CD4-positive, alpha-beta memory T cell (primary cell): Measurements from ENCODE around the gene IER2. TPM values are rescaled to one million over a fixed set of nuclear protein-coding genes. Genes with fewer than 3 reads are reported as not detected.
"Not testable (repeated sequence)": the region's sequence is repeated elsewhere in the genome, so short reads cannot be mapped to it uniquely, and the experiment has no call there.

Experiments
- CTCF ChIA-PET: fragments of 350-600 bp; sonication (Branson Sonifier 250); formaldehyde crosslinking; loops from one replicate; lab custom pipeline; 2021; ENCODE audit warnings: inconsistent platforms; ENCODE audit not compliant: partially characterized antibody; lab: Charles Lee
- POLR2A ChIA-PET: fragments of 350-600 bp; sonication (Branson Sonifier 250); formaldehyde crosslinking; loops from one replicate; lab custom pipeline; 2021; ENCODE audit not compliant: partially characterized antibody; lab: Charles Lee
- DNase-seq, 5 donors: peaks; one replicate each; pipeline versions ENCODE4 v3.0.0 to v3.0.0-alpha.2; 2020 to 2022; ENCODE audit warnings: mixed read lengths in 1 of 5
- H3K27ac ChIP-seq: one replicate; pipeline ENCODE4 v1.7.0; 2013; ENCODE audit warnings: low read depth, low read length
- H3K27me3 ChIP-seq: 2 replicates; pipeline ENCODE4 v1.7.0; 2013; ENCODE audit warnings: mild to moderate bottlenecking, low read length, moderate library complexity; ENCODE audit not compliant: insufficient read depth
- H3K36me3 ChIP-seq: 2 replicates; pipeline ENCODE4 v1.7.0; 2013; ENCODE audit warnings: mild to moderate bottlenecking, low read length, moderate library complexity; ENCODE audit not compliant: insufficient read depth
- H3K4me1 ChIP-seq: 2 replicates; pipeline ENCODE4 v1.7.0; 2013; ENCODE audit warnings: mild to moderate bottlenecking, low read length, moderate library complexity; ENCODE audit not compliant: insufficient read depth
- H3K4me3 ChIP-seq, 2 donors: one replicate each; pipeline ENCODE4 v1.7.0; 2013; ENCODE audit warnings: low read length in 2 of 2, mild to moderate bottlenecking in 1 of 2
- H3K9me3 ChIP-seq, 2 donors: one replicate each; pipeline ENCODE4 v1.7.0; 2013; ENCODE audit warnings: low read length in 2 of 2, control low read depth in 1 of 2; ENCODE audit not compliant: control insufficient read depth in 1 of 2
- H3K27ac Mint-ChIP-seq, 7 donors: one replicate each; pipeline ENCODE4 v1.8.0; 2020 to 2021; ENCODE audit warnings: mixed read lengths in 7 of 7, mild to moderate bottlenecking in 6 of 7, inconsistent platforms in 3 of 7, moderate library complexity in 3 of 7
- H3K27me3 Mint-ChIP-seq, 2 donors: one replicate each; pipeline ENCODE4 v1.8.0; 2020 to 2021; ENCODE audit warnings: mixed read lengths in 2 of 2
- H3K36me3 Mint-ChIP-seq, 2 donors: one replicate each; pipeline ENCODE4 v1.8.0; 2020 to 2021; ENCODE audit warnings: mixed read lengths in 2 of 2, inconsistent platforms in 1 of 2, mild to moderate bottlenecking in 1 of 2
- H3K4me1 Mint-ChIP-seq, 4 donors: one replicate each; pipeline ENCODE4 v1.8.0; 2020 to 2021; ENCODE audit warnings: mixed read lengths in 4 of 4, mild to moderate bottlenecking in 1 of 4
- H3K4me3 Mint-ChIP-seq, 8 donors: one replicate each; pipeline ENCODE4 v1.8.0; 2020 to 2021; ENCODE audit warnings: mixed read lengths in 8 of 8, mild to moderate bottlenecking in 7 of 8, moderate library complexity in 6 of 8, inconsistent platforms in 3 of 8
- H3K9me3 Mint-ChIP-seq, 8 donors: one replicate each; pipeline ENCODE4 v1.8.0; 2020 to 2021; ENCODE audit warnings: mixed read lengths in 8 of 8, mild to moderate bottlenecking in 5 of 8, inconsistent platforms in 3 of 8, moderate library complexity in 1 of 8
- intact Hi-C: fragments of 100-400 bp; cut with micrococcal nuclease; formaldehyde crosslinking; loops from one replicate; pipeline ENCODE4 v1.15.1; 2023
- polyA plus RNA-seq, 2 donors: library from polyadenylated mRNA; unstranded; fragments of 300-500 nt; fragmentation: Illumina TruSeq; gene quantifications; one replicate each; pipeline ENCODE4 v1.2.3, GENCODE V29; 2021
- total RNA-seq, 2 experiments: library from RNA; stranded (reverse); gene quantifications; one replicate each; pipeline ENCODE4 v1.2.3, GENCODE V29; 2021

The IER2 gene
- total and polyA plus RNA-seq, 4 experiments from 2014 or later: 148 to 446 (median 177) TPM

- ChIA-PET POLR2A (interaction anchor here (1.1 kb wide), 1 partner anchor 17 kb away, joined by 4 read pairs; no protein-coding TSS in a partner anchor), CTCF (interaction anchor here (11.0 kb wide), 1 partner anchor 9 kb away, joined by 91 read pairs; no protein-coding TSS in a partner anchor)
- peaks cover 21 to 48% (median 36%) of the 10 kb centered on the region in 4 donors for H3K4me1 Mint-ChIP-seq
- H3K27ac Mint-ChIP-seq, intact Hi-C loops, H3K27me3 ChIP-seq, H3K27me3 Mint-ChIP-seq, H3K36me3 ChIP-seq, H3K36me3 Mint-ChIP-seq, H3K4me3 Mint-ChIP-seq, H3K4me3 ChIP-seq, H3K27ac ChIP-seq, H3K9me3 ChIP-seq, H3K9me3 Mint-ChIP-seq, DNase-seq: not testable (repeated sequence)
- peaks cover 27% of the 10 kb centered on the region for H3K4me1 ChIP-seq
Measured at GRCh38 chr19:13184926-13185325, 34.7 kb downstream of the IER2 start.

GRCh38 chr19:13185763-13186657 lies 35.8 kb downstream of the IER2 start:
- H3K4me1 ChIP-seq: peaks cover 20% of the 10 kb centered on the region
- Mint-ChIP-seq H3K4me1 (peaks cover 14 to 40% (median 29%) of the 10 kb centered on the region in 4 donors), H3K27ac (peak overlapping the region in 4 of 7 donors; percentile 30 to 74 (median 64))
- ChIA-PET POLR2A (interaction anchor here (1.0 to 2.8 kb wide), 4 partner anchors 9 to 33 kb away, joined by 3 to 14 read pairs (median 8); no protein-coding TSS in a partner anchor), CTCF (interaction anchor here (0.8 to 1.8 kb wide), 3 partner anchors 9 to 125 kb away, joined by 3 to 16 read pairs (median 4); no protein-coding TSS in a partner anchor)
- H3K9me3 Mint-ChIP-seq, H3K27ac ChIP-seq, H3K4me3 Mint-ChIP-seq, DNase-seq, H3K9me3 ChIP-seq, intact Hi-C loops, H3K36me3 ChIP-seq, H3K4me3 ChIP-seq, H3K27me3 ChIP-seq, H3K27me3 Mint-ChIP-seq, H3K36me3 Mint-ChIP-seq: not testable (repeated sequence)

DNA sequence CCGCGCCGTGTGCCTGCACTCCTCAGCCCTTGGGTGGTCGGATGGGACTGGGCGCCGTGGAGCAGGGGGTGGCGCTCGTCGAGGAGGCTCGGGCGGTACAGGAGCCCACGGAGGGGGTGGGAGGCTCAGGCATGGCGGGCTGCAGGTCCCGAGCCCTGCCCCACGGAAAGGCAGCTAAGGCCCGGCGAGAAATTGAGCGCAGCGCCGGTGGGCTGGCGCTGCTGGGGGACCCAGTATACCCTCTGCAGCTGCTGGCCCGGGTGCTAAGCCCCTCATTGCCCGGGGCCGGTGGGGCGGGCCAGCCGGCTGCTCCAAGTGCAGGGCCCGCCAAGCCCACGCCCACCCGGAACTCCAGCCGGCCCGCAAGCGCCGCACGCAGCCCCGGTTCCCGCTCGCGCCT lies 36.5 kb downstream of the IER2 start:
- ChIA-PET CTCF (interaction anchor here (0.8 to 1.8 kb wide), 4 partner anchors 9 to 126 kb away, joined by 3 to 16 read pairs (median 4); no protein-coding TSS in a partner anchor), POLR2A (interaction anchor here (1.2 to 2.8 kb wide), 3 partner anchors 19 to 34 kb away, joined by 8 to 14 read pairs (median 8); no protein-coding TSS in a partner anchor)
- H3K9me3 ChIP-seq, H3K36me3 Mint-ChIP-seq, H3K27me3 ChIP-seq, H3K9me3 Mint-ChIP-seq, DNase-seq, H3K4me3 Mint-ChIP-seq, intact Hi-C loops, H3K36me3 ChIP-seq, H3K4me3 ChIP-seq, H3K27ac ChIP-seq, H3K27me3 Mint-ChIP-seq: not testable (repeated sequence)
- peaks cover 22% of the 10 kb centered on the region for H3K4me1 ChIP-seq
- peaks cover 14 to 44% (median 31%) of the 10 kb centered on the region in 4 donors for H3K4me1 Mint-ChIP-seq
- H3K27ac Mint-ChIP-seq: peak overlapping the region in 1 of 7 donors; percentile 58

DNA sequence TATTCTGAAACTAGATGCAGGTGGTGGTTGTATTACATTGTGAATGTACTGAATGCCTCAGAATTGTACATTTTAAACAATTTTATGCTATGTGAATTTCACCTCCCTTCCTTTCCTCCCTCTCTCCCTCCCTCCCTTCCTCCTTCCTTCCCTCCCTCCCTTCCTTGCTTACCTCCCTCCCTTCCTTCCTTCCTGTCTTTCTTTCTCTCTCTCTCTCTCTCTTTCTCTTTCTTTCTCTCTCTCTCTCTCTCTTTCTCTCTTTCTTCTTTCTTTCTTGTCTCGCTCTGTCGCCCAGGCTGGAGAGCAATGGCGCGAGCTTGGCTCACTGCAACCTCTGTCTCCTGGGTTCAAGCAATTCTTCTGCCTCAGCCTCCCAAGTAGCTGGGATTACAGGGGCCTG lies 37.2 kb downstream of the IER2 start:
- intact Hi-C loops: no loop called here
- H3K36me3 Mint-ChIP-seq: no peaks in the 10 kb centered on the region
- H3K27ac ChIP-seq: no peak overlapping the region

DNA sequence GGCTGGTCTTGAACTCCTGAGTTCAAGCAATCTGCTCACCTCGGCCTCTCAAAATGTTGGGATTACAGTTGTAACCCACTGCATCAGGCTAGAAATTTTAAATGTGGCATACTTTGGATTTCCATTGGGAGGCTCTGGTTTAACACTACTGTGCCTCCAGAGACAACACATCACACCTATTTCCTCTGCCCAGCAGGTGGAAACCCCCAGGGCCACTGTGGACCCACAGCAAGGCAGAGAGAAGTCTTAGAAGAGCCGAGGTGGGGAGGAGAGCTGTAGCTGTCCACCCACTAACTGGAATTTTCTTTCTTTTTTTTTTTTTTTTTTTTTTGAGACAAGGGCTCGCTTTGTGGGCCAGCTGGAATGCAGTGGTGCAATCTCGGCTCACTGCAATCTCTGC lies 39.4 kb downstream of the IER2 start:
- H3K4me1 ChIP-seq: peaks cover 32% of the 10 kb centered on the region

More for the DNA sequence above, 37.2 kb downstream of the IER2 start:
- Mint-ChIP-seq H3K4me3 (peak overlapping the region in 3 of 8 donors; percentile 5 to 69 (median 13)), H3K9me3 (no peaks in the 10 kb centered on the region), H3K27ac (peak overlapping the region in 4 of 7 donors; percentile 35 to 79 (median 54)), H3K27me3 (no peaks in the 10 kb centered on the region), H3K4me1 (peaks cover 8 to 37% (median 25%) of the 10 kb centered on the region in 4 donors)
- no peak overlapping the region for H3K4me3 ChIP-seq
- no peak for DNase-seq
- no peaks in the 10 kb centered on the region for H3K9me3 ChIP-seq
- ChIA-PET CTCF (interaction anchor here (1.1 to 1.6 kb wide), 2 partner anchors 11 to 27 kb away, joined by 3 to 4 read pairs; no protein-coding TSS in a partner anchor), POLR2A (interaction anchor here (1.1 to 2.8 kb wide), 3 partner anchors 17 to 35 kb away, joined by 3 to 14 read pairs (median 4); no protein-coding TSS in a partner anchor)
- H3K4me1 ChIP-seq: peaks cover 17% of the 10 kb centered on the region
- H3K36me3 ChIP-seq: no peaks in the 10 kb centered on the region
- H3K27me3 ChIP-seq: no peaks in the 10 kb centered on the region

DNA sequence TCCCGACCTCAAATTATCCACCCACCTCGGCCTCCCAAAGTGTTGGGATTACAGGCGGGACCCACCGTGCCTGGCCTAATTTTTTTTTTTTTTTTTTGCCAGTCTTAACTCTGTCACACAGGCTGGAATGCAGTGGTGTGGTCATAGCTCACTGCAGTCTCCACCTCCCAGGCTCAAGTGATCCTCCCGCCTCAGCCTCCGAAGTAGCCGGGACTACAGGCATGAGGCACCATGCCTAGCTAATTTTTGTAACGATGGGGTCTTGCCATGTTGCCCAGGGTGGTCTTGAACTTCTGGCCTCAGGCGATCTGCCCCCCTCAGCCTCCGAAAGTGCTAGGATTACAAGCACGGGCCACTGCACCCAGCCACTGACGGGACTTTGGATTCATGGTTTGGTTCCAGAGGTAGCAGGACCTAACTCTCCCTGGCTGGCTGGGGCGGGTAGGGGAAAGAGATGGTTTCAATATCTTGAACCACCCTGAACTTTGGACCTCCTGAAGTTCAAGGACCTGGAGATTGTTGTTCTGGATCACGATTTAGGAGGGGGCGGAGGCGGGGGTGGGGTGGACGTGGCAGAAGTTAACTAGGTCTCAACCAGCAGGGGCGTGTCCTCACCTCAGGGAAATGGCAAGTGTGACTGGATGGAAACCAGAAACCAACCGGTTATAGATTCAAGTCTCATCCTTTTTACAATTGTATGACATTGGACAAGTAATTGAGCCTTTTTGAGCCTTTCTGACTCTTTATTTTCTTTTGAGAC lies 40.8 kb downstream of the IER2 start:
- peaks cover 18 to 55% (median 37%) of the 10 kb centered on the region in 4 donors for H3K4me1 Mint-ChIP-seq
- peak overlapping the region in 1 of 8 donors; percentile 29 for H3K4me3 Mint-ChIP-seq
- Histone ChIP-seq H3K4me1 (peaks cover 46% of the 10 kb centered on the region), H3K27ac (no peak overlapping the region), H3K4me3 (no peak overlapping the region), H3K36me3 (no peaks in the 10 kb centered on the region), H3K27me3 (no peaks in the 10 kb centered on the region), H3K9me3 (no peaks in the 10 kb centered on the region)
- no peaks in the 10 kb centered on the region for H3K36me3 Mint-ChIP-seq
- H3K27ac Mint-ChIP-seq: peak overlapping the region in 1 of 7 donors; percentile 27
- no peaks in the 10 kb centered on the region for H3K27me3 Mint-ChIP-seq
- H3K9me3 Mint-ChIP-seq: no peaks in the 10 kb centered on the region
- DNase-seq: no peak
- ChIA-PET CTCF (interaction anchor here (1.4 to 5.2 kb wide), 2 partner anchors 11 to 72 kb away, joined by 3 to 91 read pairs; no protein-coding TSS in a partner anchor), POLR2A (interaction anchor here (1.0 to 5.9 kb wide), 4 partner anchors 23 to 35 kb away, joined by 3 to 29 read pairs (median 6); no protein-coding TSS in a partner anchor)
- intact Hi-C loops: no loop called here

More for the DNA sequence above, 39.4 kb downstream of the IER2 start:
- no peak for DNase-seq
- Histone ChIP-seq H3K27me3 (no peaks in the 10 kb centered on the region), H3K27ac (no peak overlapping the region), H3K4me3 (no peak overlapping the region), H3K36me3 (no peaks in the 10 kb centered on the region), H3K9me3 (no peaks in the 10 kb centered on the region)
- Mint-ChIP-seq H3K27me3 (no peaks in the 10 kb centered on the region), H3K36me3 (no peaks in the 10 kb centered on the region), H3K27ac (peak overlapping the region in 2 of 7 donors; percentile 7 to 48), H3K4me1 (peaks cover 12 to 49% (median 31%) of the 10 kb centered on the region in 4 donors), H3K4me3 (no peak overlapping the region), H3K9me3 (no peaks in the 10 kb centered on the region)
- CTCF ChIA-PET: interaction anchor here (0.6 to 1.5 kb wide), 5 partner anchors 19 to 553 kb away, joined by 3 to 5 read pairs (median 4); no protein-coding TSS in a partner anchor
- POLR2A ChIA-PET: interaction anchor here (1.2 to 1.9 kb wide), 2 partner anchors 22 to 28 kb away, joined by 3 to 9 read pairs; no protein-coding TSS in a partner anchor
- intact Hi-C loops: no loop called here
